CD14-positive monocyte (primary cell): ENCODE results near the gene HCN4. TPM values are rescaled to one million over a fixed set of nuclear protein-coding genes. Genes with fewer than 3 reads are reported as not detected.
"Not testable (repeated sequence)": the region's sequence is repeated elsewhere in the genome, so short reads cannot be mapped to it uniquely, and the experiment has no call there.

Source experiments
- DNase-seq, 3 donors: peaks; one replicate each; pipeline ENCODE4 v3.0.0-alpha.2; 2011 to 2022
- H2AFZ ChIP-seq: 2 replicates; pipeline ENCODE4 v1.6.0; 2012; ENCODE audit warnings: mild to moderate bottlenecking, low read depth, low read length, inconsistent platforms; ENCODE audit not compliant: insufficient read depth, poor library complexity, severe bottlenecking
- H3K27ac ChIP-seq, 2 donors: 1 replicate in 1 of 2; 2 replicates in 1 of 2; pipeline ENCODE4 v1.5.1; 2012 to 2013; ENCODE audit warnings: low read length in 2 of 2, control low read depth in 1 of 2, inconsistent platforms in 1 of 2, low read depth in 1 of 2, mild to moderate bottlenecking in 1 of 2
- H3K27me3 ChIP-seq, 2 donors: one replicate each; pipeline versions ENCODE4 v1.6.0 to v1.6.1; 2011 to 2013; ENCODE audit warnings: low read length in 2 of 2; ENCODE audit not compliant: control insufficient read depth in 2 of 2, insufficient read depth in 2 of 2
- H3K36me3 ChIP-seq, 2 donors: replicated peaks in 1 of 2; 1 replicate in 1 of 2; 2 replicates in 1 of 2; pipeline versions ENCODE4 v1.5.1 to v1.6.1; 2012 to 2013; ENCODE audit warnings: low read length in 2 of 2, control low read depth in 1 of 2, inconsistent platforms in 1 of 2, mild to moderate bottlenecking in 1 of 2; ENCODE audit not compliant: insufficient read depth in 2 of 2, control insufficient read depth in 1 of 2
- H3K4me1 ChIP-seq, 2 donors: 1 replicate in 1 of 2; 2 replicates in 1 of 2; pipeline versions ENCODE4 v1.5.1 to v1.6.1; 2012 to 2013; ENCODE audit warnings: low read length in 2 of 2, control low read depth in 1 of 2, inconsistent platforms in 1 of 2, mild to moderate bottlenecking in 1 of 2, moderate library complexity in 1 of 2; ENCODE audit not compliant: insufficient read depth in 2 of 2, control insufficient read depth in 1 of 2
- H3K4me2 ChIP-seq: replicated peaks from 2 replicates; pipeline ENCODE3; 2012; ENCODE audit warnings: low read length, moderate library complexity, mild to moderate bottlenecking; ENCODE audit not compliant: poor library complexity, severe bottlenecking; ENCODE audit errors: extremely low read depth
- H3K4me3 ChIP-seq, 3 experiments: fragments of 200-600 bp in 1 of 3; sonication (generic) in 1 of 3; replicated peaks in 1 of 3; 1 replicate in 2 of 3; 2 replicates in 1 of 3; pipeline ENCODE4 v1.5.1; 2011 to 2013; ENCODE audit warnings: low read length in 3 of 3, mild to moderate bottlenecking in 3 of 3, control low read depth in 2 of 3, low read depth in 2 of 3, inconsistent platforms in 1 of 3, moderate library complexity in 1 of 3
- H3K79me2 ChIP-seq: 2 replicates; pipeline ENCODE4 v1.6.0; 2012; ENCODE audit warnings: mild to moderate bottlenecking, control low read depth, inconsistent platforms, low read length, moderate library complexity; ENCODE audit not compliant: insufficient read depth
- H3K9ac ChIP-seq: 2 replicates; pipeline ENCODE4 v1.6.0; 2017; ENCODE audit warnings: low read length, mild to moderate bottlenecking; ENCODE audit not compliant: insufficient read depth, poor library complexity, severe bottlenecking
- H3K9me3 ChIP-seq, 2 donors: replicated peaks in 1 of 2; 1 replicate in 1 of 2; 2 replicates in 1 of 2; pipeline versions ENCODE4 v1.5.1 to v1.6.1; 2012 to 2013; ENCODE audit warnings: low read length in 2 of 2, control low read depth in 1 of 2; ENCODE audit not compliant: control insufficient read depth in 1 of 2, insufficient read depth in 1 of 2
- H4K20me1 ChIP-seq: 2 replicates; pipeline ENCODE4 v1.6.0; 2012; ENCODE audit warnings: mild to moderate bottlenecking, low read length, control low read depth, moderate library complexity; ENCODE audit not compliant: insufficient read depth
- H3K27ac Mint-ChIP-seq, 7 donors: one replicate each; pipeline ENCODE4 v1.8.0; 2020; ENCODE audit warnings: mild to moderate bottlenecking in 7 of 7, mixed read lengths in 7 of 7, moderate library complexity in 6 of 7, inconsistent platforms in 2 of 7
- H3K27me3 Mint-ChIP-seq, 3 donors: one replicate each; pipeline ENCODE4 v1.8.0; 2021 to 2022; ENCODE audit warnings: low read depth in 3 of 3, mild to moderate bottlenecking in 3 of 3, mixed read lengths in 3 of 3, moderate library complexity in 3 of 3, inconsistent platforms in 1 of 3
- H3K36me3 Mint-ChIP-seq, 2 donors: one replicate each; pipeline ENCODE4 v1.8.0; 2020; ENCODE audit warnings: mixed read lengths in 2 of 2, inconsistent platforms in 1 of 2, mild to moderate bottlenecking in 1 of 2
- H3K4me1 Mint-ChIP-seq: one replicate; pipeline ENCODE4 v1.8.0; 2020; ENCODE audit warnings: mild to moderate bottlenecking, mixed read lengths
- H3K4me3 Mint-ChIP-seq, 2 donors: one replicate each; pipeline ENCODE4 v1.8.0; 2020; ENCODE audit warnings: mild to moderate bottlenecking in 2 of 2, mixed read lengths in 2 of 2, moderate library complexity in 1 of 2
- H3K9me3 Mint-ChIP-seq, 7 donors: one replicate each; pipeline ENCODE4 v1.8.0; 2020 to 2022; ENCODE audit warnings: mixed read lengths in 7 of 7, mild to moderate bottlenecking in 6 of 7, moderate library complexity in 6 of 7, inconsistent platforms in 2 of 7
- WGBS: methylation state at CpG from one replicate; pipeline ENCODE4 v1.1.5; 2013; ENCODE audit warnings: missing lambda C conversion rate; ENCODE audit not compliant: insufficient coverage; 5-methylcytosine and 5-hydroxymethylcytosine counted together
- intact Hi-C, 2 donors: fragments of 100-400 bp; cut with micrococcal nuclease; formaldehyde crosslinking; loops; one replicate each; pipeline versions ENCODE4 v1.15.0 to v1.15.1; 2023
- polyA plus RNA-seq, 3 donors: library from polyadenylated mRNA; depleted of rRNA in 1 of 3; unstranded in 2 of 3; stranded (reverse) in 1 of 3; fragments of 300-500 nt in 2 of 3; fragments of >200 nt in 1 of 3; fragmentation: Illumina TruSeq in 2 of 3; gene quantifications; 1 replicate in 2 of 3; 2 replicates in 1 of 3; pipeline ENCODE4 v1.2.3, GENCODE V29; 2012 to 2021
- TF ChIP-seq, protein P1 (sequence below): fragments of 200-600 bp; IDR thresholded peaks from one replicate; pipeline ENCODE4 v1.8.0; 2022; ENCODE audit warnings: antibody characterized with exemption, mild to moderate bottlenecking

HCN4 gene
- polyA plus RNA-seq, 3 donors: not detected

DNA sequence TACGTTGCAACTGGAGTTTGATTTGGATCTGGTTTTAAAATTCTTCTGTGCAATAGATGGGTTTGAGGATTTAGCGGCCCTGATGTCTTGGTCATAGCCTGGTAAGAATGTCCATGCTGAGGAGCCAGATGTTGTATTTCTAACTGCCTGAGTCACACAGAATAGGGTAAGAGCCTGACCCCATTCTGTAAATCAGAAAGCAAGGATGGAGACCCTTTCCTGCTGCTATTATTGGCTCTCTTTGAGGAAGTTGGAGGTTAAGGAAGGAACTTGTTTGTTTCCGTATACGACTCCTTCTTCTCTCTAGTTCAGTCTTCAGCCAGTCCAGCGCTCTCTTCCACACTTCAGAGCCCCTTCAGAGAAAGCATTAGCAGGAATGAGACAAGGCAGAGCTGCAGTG is 65.1 kb downstream of the HCN4 start:
- Histone ChIP-seq H3K4me2 (peak overlapping the region; percentile 62), H3K27ac (peak overlapping the region; percentile 2 to 45), H3K79me2 (peaks cover 8% of the 10 kb centered on the region), H3K9ac (peak overlapping the region; percentile 32), H3K4me3 (peak overlapping the region; percentile 8 to 49 (median 10)), H4K20me1 (no peaks in the 10 kb centered on the region), H3K9me3 (no peaks in the 10 kb centered on the region), H2AFZ (peak overlapping the region; percentile 64), H3K36me3 (no peaks in the 10 kb centered on the region), H3K4me1 (peaks cover 45 to 53% of the 10 kb centered on the region in 2 donors), H3K27me3 (no peaks in the 10 kb centered on the region)
- TF ChIP-seq, protein P1, sequence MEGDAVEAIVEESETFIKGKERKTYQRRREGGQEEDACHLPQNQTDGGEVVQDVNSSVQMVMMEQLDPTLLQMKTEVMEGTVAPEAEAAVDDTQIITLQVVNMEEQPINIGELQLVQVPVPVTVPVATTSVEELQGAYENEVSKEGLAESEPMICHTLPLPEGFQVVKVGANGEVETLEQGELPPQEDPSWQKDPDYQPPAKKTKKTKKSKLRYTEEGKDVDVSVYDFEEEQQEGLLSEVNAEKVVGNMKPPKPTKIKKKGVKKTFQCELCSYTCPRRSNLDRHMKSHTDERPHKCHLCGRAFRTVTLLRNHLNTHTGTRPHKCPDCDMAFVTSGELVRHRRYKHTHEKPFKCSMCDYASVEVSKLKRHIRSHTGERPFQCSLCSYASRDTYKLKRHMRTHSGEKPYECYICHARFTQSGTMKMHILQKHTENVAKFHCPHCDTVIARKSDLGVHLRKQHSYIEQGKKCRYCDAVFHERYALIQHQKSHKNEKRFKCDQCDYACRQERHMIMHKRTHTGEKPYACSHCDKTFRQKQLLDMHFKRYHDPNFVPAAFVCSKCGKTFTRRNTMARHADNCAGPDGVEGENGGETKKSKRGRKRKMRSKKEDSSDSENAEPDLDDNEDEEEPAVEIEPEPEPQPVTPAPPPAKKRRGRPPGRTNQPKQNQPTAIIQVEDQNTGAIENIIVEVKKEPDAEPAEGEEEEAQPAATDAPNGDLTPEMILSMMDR: no peak
- peaks cover under 1 to 8% (median 2%) of the 10 kb centered on the region in 3 donors for H3K27me3 Mint-ChIP-seq
- peaks cover 58% of the 10 kb centered on the region for H3K4me1 Mint-ChIP-seq
- intact Hi-C loops: loop anchor here in 1 of 2 donors (5.0 kb wide), 1 partner anchor 394 kb away; no protein-coding TSS in a partner anchor
- H3K36me3 Mint-ChIP-seq: peaks cover 3 to 4% of the 10 kb centered on the region in 2 donors
- no peaks in the 10 kb centered on the region for H3K9me3 Mint-ChIP-seq
- DNase-seq: peak in 2 of 3 donors; percentile 36 to 40
- peak overlapping the region; percentile 60 to 83 for H3K4me3 Mint-ChIP-seq
- WGBS: 8% methylated on average over 3 of the region's 5 CpGs
- H3K27ac Mint-ChIP-seq: peak overlapping the region in 6 of 7 donors; percentile 38 to 88 (median 76)

DNA sequence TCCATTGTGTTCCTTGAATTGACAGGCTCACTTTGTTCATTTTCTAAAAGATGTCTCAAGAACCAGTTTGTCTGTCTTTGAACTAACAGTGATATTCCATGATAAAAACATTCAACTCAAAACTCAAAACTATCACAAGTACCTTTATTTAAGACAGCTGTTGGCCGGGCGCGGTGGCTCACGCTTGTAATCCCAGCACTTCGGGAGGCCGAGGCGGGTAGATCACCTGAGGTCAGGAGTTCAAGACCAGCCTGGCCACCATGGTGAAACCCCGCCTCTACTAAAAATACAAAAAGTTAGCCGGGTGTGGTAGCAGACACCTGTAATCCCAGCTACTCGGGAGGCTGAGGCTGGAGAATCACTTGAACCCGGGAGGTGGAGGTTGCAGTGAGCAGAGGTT is 68.5 kb downstream of the HCN4 start:
- 100% methylated on average over 4 of the region's 11 CpGs for WGBS
- not testable (repeated sequence) for H2AFZ ChIP-seq, H3K9ac ChIP-seq, H3K9me3 ChIP-seq, H3K27ac ChIP-seq, DNase-seq, H3K36me3 Mint-ChIP-seq, H3K4me3 Mint-ChIP-seq, H3K4me2 ChIP-seq, H3K27me3 Mint-ChIP-seq, H4K20me1 ChIP-seq, H3K27me3 ChIP-seq, H3K4me3 ChIP-seq, H3K79me2 ChIP-seq, H3K36me3 ChIP-seq, H3K9me3 Mint-ChIP-seq
- peaks cover 68 to 71% of the 10 kb centered on the region in 2 donors for H3K4me1 ChIP-seq
- intact Hi-C loops: loop anchor here in 1 of 2 donors (5.0 kb wide), 1 partner anchor 397 kb away; no protein-coding TSS in a partner anchor
- peak overlapping the region in 1 of 7 donors; percentile 43 for H3K27ac Mint-ChIP-seq
- H3K4me1 Mint-ChIP-seq: peaks cover 77% of the 10 kb centered on the region
